ENCODE results near the gene LRRC25.

GRCh38 chr19:18377026-18377425 lies 20.4 kb downstream of the LRRC25 start:
- TF ChIP-seq CTCF (IDR thresholded peaks at IDR 0.05) (no peak), POLR2AphosphoS5 (IDR thresholded peaks at IDR 0.05) (no peak), POLR2A (IDR thresholded peaks at IDR 0.05) (no peak), EP300 (IDR thresholded peaks at IDR 0.05) (peak in 1 of 4 donors; percentile 80)

All from upper lobe of left lung (tissue), 4 donors.